NCI-H460 (cell line): Measurements from ENCODE around the gene CLK4. TPM values are rescaled to one million over a fixed set of nuclear protein-coding genes. Genes with fewer than 3 reads are reported as not detected.

Source experiments
- DNase-seq: peaks from one replicate; pipeline ENCODE4 v3.0.0-alpha.2; 2016; ENCODE audit warnings: low read depth; ENCODE audit errors: extremely low read depth
- total RNA-seq: library from RNA; depleted of rRNA; stranded (reverse); fragments of >200 nt; shearing (Covaris generic); gene quantifications from 2 replicates; pipeline ENCODE4 v1.2.3, GENCODE V29; 2014

Gene CLK4
- total RNA-seq, 1 experiment from 2014 or later = 18.7 TPM

GRCh38 chr5:178640331-178641045 is 13.6 kb upstream of the CLK4 start:
- DNase-seq = no peak

- no peak for DNase-seq
Observed at GRCh38 chr5:178637356-178638074, 10.7 kb upstream of the CLK4 start.

GRCh38 chr5:178632285-178632684 is 5.4 kb upstream of the CLK4 start:
- DNase-seq = no peak

GRCh38 chr5:178630951-178631350 is 4.1 kb upstream of the CLK4 start:
- DNase-seq = no peak

GRCh38 chr5:178630475-178630930 is 3.7 kb upstream of the CLK4 start:
- no peak for DNase-seq

- DNase-seq = no peak
Observed at GRCh38 chr5:178627259-178627598, 379 bp upstream of the CLK4 start.

- no peak for DNase-seq
Observed at GRCh38 chr5:178625679-178626483, 969 bp downstream of the CLK4 start.

GRCh38 chr5:178624631-178625546 is 2.0 kb downstream of the CLK4 start:
- no peak for DNase-seq

GRCh38 chr5:178622679-178623247 is 4.1 kb downstream of the CLK4 start:
- no peak for DNase-seq

- no peak for DNase-seq
Observed at GRCh38 chr5:178619390-178619789, 7.5 kb downstream of the CLK4 start.

GRCh38 chr5:178612299-178612698 is 14.6 kb downstream of the CLK4 start:
- no peak for DNase-seq

- DNase-seq = no peak
Observed at GRCh38 chr5:178606269-178606668, 20.6 kb downstream of the CLK4 start.

- no peak for DNase-seq
Observed at GRCh38 chr5:178605788-178606187, 21.1 kb downstream of the CLK4 start.

- no peak for DNase-seq
Observed at GRCh38 chr5:178602752-178603151, 24.1 kb downstream of the CLK4 start.

- no peak for DNase-seq
Observed at GRCh38 chr5:178595750-178596149, 31.1 kb downstream of the CLK4 start.

- no peak for DNase-seq
Observed at GRCh38 chr5:178595150-178595549, 31.7 kb downstream of the CLK4 start.

GRCh38 chr5:178590924-178591423 is 35.9 kb downstream of the CLK4 start:
- DNase-seq = no peak

- no peak for DNase-seq
Observed at GRCh38 chr5:178590141-178590923, 36.5 kb downstream of the CLK4 start, which contains the start of gene COL23A1. TSS of gene COL23A1 (minus strand) at chr5:178590393.
